Measurements from ENCODE around the gene NPC1.

Gene NPC1

GRCh38 chr18:23540867-23541266, 45.4 kb downstream of the NPC1 start:
- no peak overlapping the region for H3K27ac ChIP-seq (ENCODE audit: low read depth in 2 of 2, low read length in 2 of 2)
- no peaks in the 10 kb centered on the region for H3K27me3 ChIP-seq (ENCODE audit: control insufficient read depth in 2 of 2, insufficient read depth in 2 of 2, low read length in 2 of 2)
- peaks cover 68 to 79% of the 10 kb centered on the region in 2 donors for H3K36me3 ChIP-seq (ENCODE audit: control insufficient read depth in 2 of 2, insufficient read depth in 2 of 2, low read length in 2 of 2)
- H3K4me1 ChIP-seq (ENCODE audit: control insufficient read depth in 2 of 2, insufficient read depth in 2 of 2, low read length in 2 of 2), result peaks cover 0 to 2% of the 10 kb centered on the region in 2 donors
- H3K4me3 ChIP-seq (ENCODE audit: low read length in 2 of 2), result no peak overlapping the region
- H3K9ac ChIP-seq (ENCODE audit: low read depth in 1 of 2, low read length in 2 of 2), result no peak overlapping the region
- H3K9me3 ChIP-seq (ENCODE audit: control insufficient read depth in 2 of 2, low read length in 2 of 2), result no peaks in the 10 kb centered on the region

- H3K27me3 ChIP-seq (ENCODE audit: control insufficient read depth in 2 of 2, insufficient read depth in 2 of 2, low read length in 2 of 2), result no peaks in the 10 kb centered on the region
- H3K27ac ChIP-seq (ENCODE audit: low read depth in 2 of 2, low read length in 2 of 2), result no peak overlapping the region
- H3K36me3 ChIP-seq (ENCODE audit: control insufficient read depth in 2 of 2, insufficient read depth in 2 of 2, low read length in 2 of 2), result peaks cover 73 to 88% of the 10 kb centered on the region in 2 donors
- H3K4me1 ChIP-seq (ENCODE audit: control insufficient read depth in 2 of 2, insufficient read depth in 2 of 2, low read length in 2 of 2), result peaks cover 0 to 2% of the 10 kb centered on the region in 2 donors
- H3K9ac ChIP-seq (ENCODE audit: low read depth in 1 of 2, low read length in 2 of 2), result no peak overlapping the region
- no peak overlapping the region for H3K4me3 ChIP-seq (ENCODE audit: low read length in 2 of 2)
- no peaks in the 10 kb centered on the region for H3K9me3 ChIP-seq (ENCODE audit: control insufficient read depth in 2 of 2, low read length in 2 of 2)
Observed at GRCh38 chr18:23539911-23540525, 46.3 kb downstream of the NPC1 start.

- no peak overlapping the region for H3K9ac ChIP-seq (ENCODE audit: low read depth in 1 of 2, low read length in 2 of 2)
- H3K27ac ChIP-seq (ENCODE audit: low read depth in 2 of 2, low read length in 2 of 2), result no peak overlapping the region
- peaks cover 74 to 90% of the 10 kb centered on the region in 2 donors for H3K36me3 ChIP-seq (ENCODE audit: control insufficient read depth in 2 of 2, insufficient read depth in 2 of 2, low read length in 2 of 2)
Observed at GRCh38 chr18:23539296-23539695, 47.0 kb downstream of the NPC1 start.

GRCh38 chr18:23538870-23539269, 47.4 kb downstream of the NPC1 start:
- H3K27ac ChIP-seq (ENCODE audit: low read depth in 2 of 2, low read length in 2 of 2), result no peak overlapping the region

More at GRCh38 chr18:23539296-23539695, 47.0 kb downstream of the NPC1 start:
- Histone ChIP-seq H3K4me3 (ENCODE audit: low read length in 2 of 2) (no peak overlapping the region), H3K27me3 (ENCODE audit: control insufficient read depth in 2 of 2, insufficient read depth in 2 of 2, low read length in 2 of 2) (no peaks in the 10 kb centered on the region), H3K4me1 (ENCODE audit: control insufficient read depth in 2 of 2, insufficient read depth in 2 of 2, low read length in 2 of 2) (peaks cover 0 to 2% of the 10 kb centered on the region in 2 donors), H3K9me3 (ENCODE audit: control insufficient read depth in 2 of 2, low read length in 2 of 2) (no peaks in the 10 kb centered on the region)

GRCh38 chr18:23538001-23538400, 48.3 kb downstream of the NPC1 start:
- Histone ChIP-seq H3K36me3 (ENCODE audit: control insufficient read depth in 2 of 2, insufficient read depth in 2 of 2, low read length in 2 of 2) (peaks cover 76 to 94% of the 10 kb centered on the region in 2 donors), H3K27me3 (ENCODE audit: control insufficient read depth in 2 of 2, insufficient read depth in 2 of 2, low read length in 2 of 2) (no peaks in the 10 kb centered on the region), H3K4me1 (ENCODE audit: control insufficient read depth in 2 of 2, insufficient read depth in 2 of 2, low read length in 2 of 2) (peaks cover 0 to 2% of the 10 kb centered on the region in 2 donors), H3K27ac (ENCODE audit: low read depth in 2 of 2, low read length in 2 of 2) (no peak overlapping the region), H3K9me3 (ENCODE audit: control insufficient read depth in 2 of 2, low read length in 2 of 2) (no peaks in the 10 kb centered on the region), H3K9ac (ENCODE audit: low read depth in 1 of 2, low read length in 2 of 2) (no peak overlapping the region), H3K4me3 (ENCODE audit: low read length in 2 of 2) (no peak overlapping the region)

More at GRCh38 chr18:23538870-23539269, 47.4 kb downstream of the NPC1 start:
- peaks cover 72 to 90% of the 10 kb centered on the region in 2 donors for H3K36me3 ChIP-seq (ENCODE audit: control insufficient read depth in 2 of 2, insufficient read depth in 2 of 2, low read length in 2 of 2)
- peaks cover 0 to 2% of the 10 kb centered on the region in 2 donors for H3K4me1 ChIP-seq (ENCODE audit: control insufficient read depth in 2 of 2, insufficient read depth in 2 of 2, low read length in 2 of 2)
- no peaks in the 10 kb centered on the region for H3K27me3 ChIP-seq (ENCODE audit: control insufficient read depth in 2 of 2, insufficient read depth in 2 of 2, low read length in 2 of 2)
- H3K4me3 ChIP-seq (ENCODE audit: low read length in 2 of 2), result no peak overlapping the region
- no peaks in the 10 kb centered on the region for H3K9me3 ChIP-seq (ENCODE audit: control insufficient read depth in 2 of 2, low read length in 2 of 2)
- no peak overlapping the region for H3K9ac ChIP-seq (ENCODE audit: low read depth in 1 of 2, low read length in 2 of 2)

- H3K9ac ChIP-seq (ENCODE audit: low read depth in 1 of 2, low read length in 2 of 2), result no peak overlapping the region
- no peak overlapping the region for H3K27ac ChIP-seq (ENCODE audit: low read depth in 2 of 2, low read length in 2 of 2)
- H3K9me3 ChIP-seq (ENCODE audit: control insufficient read depth in 2 of 2, low read length in 2 of 2), result no peaks in the 10 kb centered on the region
- no peaks in the 10 kb centered on the region for H3K27me3 ChIP-seq (ENCODE audit: control insufficient read depth in 2 of 2, insufficient read depth in 2 of 2, low read length in 2 of 2)
- no peak overlapping the region for H3K4me3 ChIP-seq (ENCODE audit: low read length in 2 of 2)
- H3K4me1 ChIP-seq (ENCODE audit: control insufficient read depth in 2 of 2, insufficient read depth in 2 of 2, low read length in 2 of 2), result peaks cover 0 to 2% of the 10 kb centered on the region in 2 donors
- peaks cover 77 to 93% of the 10 kb centered on the region in 2 donors for H3K36me3 ChIP-seq (ENCODE audit: control insufficient read depth in 2 of 2, insufficient read depth in 2 of 2, low read length in 2 of 2)
Observed at GRCh38 chr18:23537274-23537673, 49.0 kb downstream of the NPC1 start.

GRCh38 chr18:23536204-23536603, 50.1 kb downstream of the NPC1 start:
- Histone ChIP-seq H3K36me3 (ENCODE audit: control insufficient read depth in 2 of 2, insufficient read depth in 2 of 2, low read length in 2 of 2) (peaks cover 75 to 93% of the 10 kb centered on the region in 2 donors), H3K27ac (ENCODE audit: low read depth in 2 of 2, low read length in 2 of 2) (no peak overlapping the region), H3K27me3 (ENCODE audit: control insufficient read depth in 2 of 2, insufficient read depth in 2 of 2, low read length in 2 of 2) (no peaks in the 10 kb centered on the region), H3K4me3 (ENCODE audit: low read length in 2 of 2) (no peak overlapping the region), H3K9ac (ENCODE audit: low read depth in 1 of 2, low read length in 2 of 2) (no peak overlapping the region), H3K4me1 (ENCODE audit: control insufficient read depth in 2 of 2, insufficient read depth in 2 of 2, low read length in 2 of 2) (peaks cover 0 to 2% of the 10 kb centered on the region in 2 donors), H3K9me3 (ENCODE audit: control insufficient read depth in 2 of 2, low read length in 2 of 2) (no peaks in the 10 kb centered on the region)

- H3K27ac ChIP-seq (ENCODE audit: low read depth in 2 of 2, low read length in 2 of 2), result no peak overlapping the region
- no peak overlapping the region for H3K4me3 ChIP-seq (ENCODE audit: low read length in 2 of 2)
- no peaks in the 10 kb centered on the region for H3K9me3 ChIP-seq (ENCODE audit: control insufficient read depth in 2 of 2, low read length in 2 of 2)
- H3K36me3 ChIP-seq (ENCODE audit: control insufficient read depth in 2 of 2, insufficient read depth in 2 of 2, low read length in 2 of 2), result peaks cover 77 to 92% of the 10 kb centered on the region in 2 donors
- no peak overlapping the region for H3K9ac ChIP-seq (ENCODE audit: low read depth in 1 of 2, low read length in 2 of 2)
- no peaks in the 10 kb centered on the region for H3K27me3 ChIP-seq (ENCODE audit: control insufficient read depth in 2 of 2, insufficient read depth in 2 of 2, low read length in 2 of 2)
- H3K4me1 ChIP-seq (ENCODE audit: control insufficient read depth in 2 of 2, insufficient read depth in 2 of 2, low read length in 2 of 2), result no peaks in the 10 kb centered on the region
Observed at GRCh38 chr18:23534276-23534675, 52.0 kb downstream of the NPC1 start.

- Histone ChIP-seq H3K27ac (ENCODE audit: low read depth in 2 of 2, low read length in 2 of 2) (no peak overlapping the region), H3K9ac (ENCODE audit: low read depth in 1 of 2, low read length in 2 of 2) (no peak overlapping the region), H3K4me3 (ENCODE audit: low read length in 2 of 2) (no peak overlapping the region), H3K4me1 (ENCODE audit: control insufficient read depth in 2 of 2, insufficient read depth in 2 of 2, low read length in 2 of 2) (no peaks in the 10 kb centered on the region), H3K36me3 (ENCODE audit: control insufficient read depth in 2 of 2, insufficient read depth in 2 of 2, low read length in 2 of 2) (peaks cover 76 to 92% of the 10 kb centered on the region in 2 donors), H3K27me3 (ENCODE audit: control insufficient read depth in 2 of 2, insufficient read depth in 2 of 2, low read length in 2 of 2) (no peaks in the 10 kb centered on the region), H3K9me3 (ENCODE audit: control insufficient read depth in 2 of 2, low read length in 2 of 2) (no peaks in the 10 kb centered on the region)
Observed at GRCh38 chr18:23532848-23533247, 53.5 kb downstream of the NPC1 start.

- Histone ChIP-seq H3K36me3 (ENCODE audit: control insufficient read depth in 2 of 2, insufficient read depth in 2 of 2, low read length in 2 of 2) (peaks cover 78 to 93% of the 10 kb centered on the region in 2 donors), H3K4me3 (ENCODE audit: low read length in 2 of 2) (no peak overlapping the region), H3K27ac (ENCODE audit: low read depth in 2 of 2, low read length in 2 of 2) (no peak overlapping the region), H3K9me3 (ENCODE audit: control insufficient read depth in 2 of 2, low read length in 2 of 2) (no peaks in the 10 kb centered on the region), H3K9ac (ENCODE audit: low read depth in 1 of 2, low read length in 2 of 2) (no peak overlapping the region), H3K4me1 (ENCODE audit: control insufficient read depth in 2 of 2, insufficient read depth in 2 of 2, low read length in 2 of 2) (no peaks in the 10 kb centered on the region), H3K27me3 (ENCODE audit: control insufficient read depth in 2 of 2, insufficient read depth in 2 of 2, low read length in 2 of 2) (no peaks in the 10 kb centered on the region)
Observed at GRCh38 chr18:23531912-23532311, 54.4 kb downstream of the NPC1 start.

Measured in mucosa of rectum (tissue), 2 donors.